ENCODE measurements around the gene MYEOV.

Gene MYEOV

DNA sequence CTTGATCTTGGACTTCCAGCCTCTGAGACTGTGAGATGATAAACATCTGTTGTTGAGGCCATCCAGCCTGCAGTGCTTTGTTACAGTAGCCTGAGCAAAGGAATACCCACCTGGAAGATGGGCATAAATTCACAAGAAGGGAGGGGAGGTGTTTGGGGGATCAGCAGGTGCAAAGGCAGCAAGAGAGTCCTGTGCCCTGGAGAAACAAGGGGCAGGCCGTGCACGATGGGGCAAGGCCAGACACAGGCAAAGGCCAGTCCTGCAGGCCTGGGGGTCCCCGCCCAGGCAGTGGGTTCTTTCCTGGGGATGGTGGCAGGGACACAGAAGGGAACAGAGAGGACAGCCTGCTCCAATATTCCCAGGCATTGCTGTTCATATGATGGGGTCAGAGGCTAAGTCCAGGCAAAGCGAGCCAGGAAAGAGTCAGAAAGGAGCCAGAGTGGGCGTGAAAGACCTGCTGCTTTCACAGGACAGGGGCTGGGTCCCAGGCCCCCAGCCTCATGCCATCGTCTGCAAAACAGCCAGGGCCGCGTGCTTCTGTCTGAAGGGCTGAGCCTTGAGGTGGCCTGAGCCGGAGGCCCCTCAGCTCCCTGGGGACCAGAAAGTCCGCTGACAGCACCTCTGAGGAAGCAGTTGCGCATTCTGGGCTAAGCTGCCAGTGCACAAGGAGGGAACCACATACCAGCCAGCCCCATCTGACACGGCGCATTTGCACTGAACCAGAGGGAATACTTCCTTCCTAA, 48.8 kb downstream of the MYEOV start:
- DNase-seq (ENCODE audit: low spot score): no peak

GRCh38 chr11:69343401-69344321, 49.7 kb downstream of the MYEOV start:
- no peak for DNase-seq (ENCODE audit: low spot score)

GRCh38 chr11:69344570-69345145, 50.7 kb downstream of the MYEOV start:
- DNase-seq (ENCODE audit: low spot score): no peak

Measured in CD4-positive, alpha-beta T cell treated with Interleukin-2 at 100 ng/mL for 4 hours (primary cell).